CD4-positive, alpha-beta T cell treated with Interleukin-4 for 4 hours (primary cell): ENCODE results near the gene SHISA5.

Source experiments
- DNase-seq: peaks from one replicate; pipeline ENCODE4 v3.0.0-alpha.2; 2020

Gene SHISA5

GRCh38 chr3:48456456-48456855 is 47.5 kb downstream of the SHISA5 start:
- no peak for DNase-seq

GRCh38 chr3:48451270-48451669 is 52.7 kb downstream of the SHISA5 start:
- no peak for DNase-seq

GRCh38 chr3:48446425-48447193 is 57.4 kb downstream of the SHISA5 start, which contains the start of gene ATRIP:
Gene ATRIP (plus strand): TSS chr3:48446737. CDS start chr3:48446846, 109 bp downstream.
- DNase-seq = peak; percentile 82

- no peak for DNase-seq
Observed at GRCh38 chr3:48446043-48446424, 57.9 kb downstream of the SHISA5 start.

GRCh38 chr3:48445277-48445882 is 58.6 kb downstream of the SHISA5 start:
- DNase-seq = no peak

- DNase-seq = no peak
Observed at GRCh38 chr3:48441940-48442339, 62.0 kb downstream of the SHISA5 start.

GRCh38 chr3:48440590-48440958 is 63.4 kb downstream of the SHISA5 start:
- DNase-seq = no peak

GRCh38 chr3:48439820-48440589 is 64.0 kb downstream of the SHISA5 start, which contains the start of the genes CCDC51 and TMA7:
Gene CCDC51 (minus strand): TSS chr3:48440119. CDS start chr3:48435128, 4,991 bp downstream.
Gene TMA7 (plus strand): TSS chr3:48440257. CDS start chr3:48440297, 40 bp downstream.
- peak; percentile 97 for DNase-seq

GRCh38 chr3:48437812-48438211 is 66.2 kb downstream of the SHISA5 start:
- no peak for DNase-seq

GRCh38 chr3:48436855-48437254 is 67.1 kb downstream of the SHISA5 start:
- no peak for DNase-seq

GRCh38 chr3:48436477-48436787 is 67.5 kb downstream of the SHISA5 start:
- no peak for DNase-seq

GRCh38 chr3:48435774-48436476 is 68.0 kb downstream of the SHISA5 start:
- DNase-seq = peak; percentile 88

- DNase-seq = no peak
Observed at GRCh38 chr3:48435223-48435595, 68.8 kb downstream of the SHISA5 start.

GRCh38 chr3:48434591-48435222 is 69.3 kb downstream of the SHISA5 start:
- no peak for DNase-seq

GRCh38 chr3:48433472-48434118 is 70.4 kb downstream of the SHISA5 start:
- DNase-seq = no peak

- no peak for DNase-seq
Observed at GRCh38 chr3:48432411-48433371, 71.3 kb downstream of the SHISA5 start.

GRCh38 chr3:48431224-48432029 is 72.5 kb downstream of the SHISA5 start:
- DNase-seq = no peak

GRCh38 chr3:48430708-48431101 is 73.3 kb downstream of the SHISA5 start:
- no peak for DNase-seq

- no peak for DNase-seq
Observed at GRCh38 chr3:48429960-48430707, 73.8 kb downstream of the SHISA5 start, which contains the start of gene PLXNB1. Gene PLXNB1 (minus strand): TSS chr3:48430086. CDS start chr3:48424611, 5,475 bp downstream.
